Breast epithelium (tissue), 3 donors: Measurements from ENCODE around the gene CD244.

Experiments used
- CTCF ChIP-seq, 3 donors: fragments of 450-650 bp; IDR thresholded peaks; one replicate each; pipeline ENCODE4 v1.5.1; 2016 to 2017; ENCODE audit warnings: antibody characterized with exemption in 3 of 3, mild to moderate bottlenecking in 3 of 3, moderate library complexity in 3 of 3
- POLR2A ChIP-seq: fragments of 450-650 bp; IDR thresholded peaks from one replicate; pipeline ENCODE4 v1.6.1; 2016; ENCODE audit warnings: antibody characterized with exemption, mild to moderate bottlenecking, moderate library complexity

- TF ChIP-seq CTCF (IDR thresholded peaks at IDR 0.05) (no peak), POLR2A (no peak)
Measured at GRCh38 chr1:160800142-160800541, 62.5 kb downstream of the CD244 start.
